Stimulated activated naive B cell treated with anti-CD40 and anti-IgM and Interleukin-4, amounts not matched to agents 10 μg/mL and 1 μg/mL and 100 μg/mL, for 72 hours (primary cell): ENCODE results near the gene MYO19.
"Not testable (repeated sequence)": the region's sequence is repeated elsewhere in the genome, so short reads cannot be mapped to it uniquely, and the experiment has no call there.

Source experiments
- ATAC-seq, 2 donors: fragments of 150-1000 bp; cut with Tn5 transposase; replicated peaks; 2 replicates each; pipeline ENCODE4 v1.10.0; 2021; ENCODE audit warnings: moderate library complexity in 1 of 2
- DNase-seq: peaks from one replicate; pipeline ENCODE4 v3.0.0; 2021
- H3K27ac Mint-ChIP-seq: one replicate; pipeline ENCODE4 v1.8.0; 2022; ENCODE audit warnings: mild to moderate bottlenecking, mixed read lengths
- H3K27me3 Mint-ChIP-seq, 2 donors: one replicate each; pipeline ENCODE4 v1.8.0; 2022; ENCODE audit warnings: mixed read lengths in 2 of 2
- H3K36me3 Mint-ChIP-seq, 2 donors: one replicate each; pipeline ENCODE4 v1.8.0; 2022; ENCODE audit warnings: mixed read lengths in 2 of 2, mild to moderate bottlenecking in 1 of 2
- H3K4me1 Mint-ChIP-seq, 2 donors: one replicate each; pipeline ENCODE4 v1.8.0; 2022; ENCODE audit warnings: mixed read lengths in 2 of 2, mild to moderate bottlenecking in 1 of 2
- H3K4me3 Mint-ChIP-seq, 2 donors: one replicate each; pipeline ENCODE4 v1.8.0; 2022; ENCODE audit warnings: mild to moderate bottlenecking in 2 of 2, mixed read lengths in 2 of 2, moderate library complexity in 1 of 2
- H3K9me3 Mint-ChIP-seq, 2 donors: one replicate each; pipeline ENCODE4 v1.8.0; 2022; ENCODE audit warnings: mixed read lengths in 2 of 2, mild to moderate bottlenecking in 1 of 2

MYO19 gene

GRCh38 chr17:36515837-36516236, 18.8 kb downstream of the MYO19 start:
- H3K4me3 Mint-ChIP-seq = no peak overlapping the region
- peaks cover 50 to 82% of the 10 kb centered on the region in 2 donors for H3K36me3 Mint-ChIP-seq
- H3K27me3 Mint-ChIP-seq = no peaks in the 10 kb centered on the region
- no peaks in the 10 kb centered on the region for H3K9me3 Mint-ChIP-seq
- ATAC-seq (no peak), DNase-seq (no peak)
- H3K27ac Mint-ChIP-seq = no peak overlapping the region
- peaks cover 7 to 16% of the 10 kb centered on the region in 2 donors for H3K4me1 Mint-ChIP-seq

GRCh38 chr17:36514856-36515255, 19.8 kb downstream of the MYO19 start:
- no peak overlapping the region for H3K27ac Mint-ChIP-seq

GRCh38 chr17:36512641-36513040, 22.0 kb downstream of the MYO19 start:
- Mint-ChIP-seq H3K27me3 (no peaks in the 10 kb centered on the region), H3K36me3 (peaks cover 54 to 91% of the 10 kb centered on the region in 2 donors), H3K4me1 (peaks cover 0 to 3% of the 10 kb centered on the region in 2 donors), H3K4me3 (no peak overlapping the region), H3K9me3 (no peaks in the 10 kb centered on the region), H3K27ac (peak overlapping the region; percentile 42)
- ATAC-seq (no peak), DNase-seq (no peak)

More at GRCh38 chr17:36514856-36515255, 19.8 kb downstream of the MYO19 start:
- no peak for ATAC-seq
- peaks cover 6 to 14% of the 10 kb centered on the region in 2 donors for H3K4me1 Mint-ChIP-seq
- no peaks in the 10 kb centered on the region for H3K27me3 Mint-ChIP-seq
- no peak overlapping the region for H3K4me3 Mint-ChIP-seq
- no peak for DNase-seq
- no peaks in the 10 kb centered on the region for H3K9me3 Mint-ChIP-seq
- H3K36me3 Mint-ChIP-seq = peaks cover 49 to 82% of the 10 kb centered on the region in 2 donors

GRCh38 chr17:36511216-36511615, 23.5 kb downstream of the MYO19 start:
- H3K4me1 Mint-ChIP-seq = peaks cover 0 to 3% of the 10 kb centered on the region in 2 donors
- no peaks in the 10 kb centered on the region for H3K9me3 Mint-ChIP-seq
- H3K36me3 Mint-ChIP-seq = peaks cover 66 to 95% of the 10 kb centered on the region in 2 donors
- no peak overlapping the region for H3K27ac Mint-ChIP-seq
- DNase-seq (no peak), ATAC-seq (no peak)
- no peak overlapping the region for H3K4me3 Mint-ChIP-seq
- no peaks in the 10 kb centered on the region for H3K27me3 Mint-ChIP-seq

GRCh38 chr17:36510636-36511035, 24.0 kb downstream of the MYO19 start:
- peaks cover 66 to 96% of the 10 kb centered on the region in 2 donors for H3K36me3 Mint-ChIP-seq

GRCh38 chr17:36509272-36509985, 25.2 kb downstream of the MYO19 start:
- Mint-ChIP-seq H3K27ac (no peak overlapping the region), H3K27me3 (no peaks in the 10 kb centered on the region), H3K4me3 (no peak overlapping the region), H3K9me3 (no peaks in the 10 kb centered on the region), H3K4me1 (peaks cover 0 to 2% of the 10 kb centered on the region in 2 donors), H3K36me3 (peaks cover 62 to 92% of the 10 kb centered on the region in 2 donors)
- no peak for ATAC-seq
- DNase-seq = no peak

More at GRCh38 chr17:36510636-36511035, 24.0 kb downstream of the MYO19 start:
- H3K4me3 Mint-ChIP-seq = no peak overlapping the region
- no peaks in the 10 kb centered on the region for H3K27me3 Mint-ChIP-seq
- H3K9me3 Mint-ChIP-seq = no peaks in the 10 kb centered on the region
- peaks cover 0 to 3% of the 10 kb centered on the region in 2 donors for H3K4me1 Mint-ChIP-seq
- no peak for DNase-seq
- H3K27ac Mint-ChIP-seq = no peak overlapping the region
- ATAC-seq = no peak

GRCh38 chr17:36508439-36508838, 26.2 kb downstream of the MYO19 start:
- not testable (repeated sequence) for H3K27me3 Mint-ChIP-seq, ATAC-seq, H3K4me3 Mint-ChIP-seq, DNase-seq, H3K9me3 Mint-ChIP-seq, H3K4me1 Mint-ChIP-seq, H3K27ac Mint-ChIP-seq
- peaks cover 68 to 93% of the 10 kb centered on the region in 2 donors for H3K36me3 Mint-ChIP-seq

GRCh38 chr17:36507266-36507665, 27.4 kb downstream of the MYO19 start:
- ATAC-seq = no peak
- Mint-ChIP-seq H3K4me1 (peaks cover 0 to 2% of the 10 kb centered on the region in 2 donors), H3K9me3 (no peaks in the 10 kb centered on the region), H3K4me3 (no peak overlapping the region), H3K36me3 (peaks cover 66 to 91% of the 10 kb centered on the region in 2 donors), H3K27ac (no peak overlapping the region), H3K27me3 (no peaks in the 10 kb centered on the region)
- DNase-seq = no peak

- H3K4me3 Mint-ChIP-seq = no peak overlapping the region
- H3K9me3 Mint-ChIP-seq = no peaks in the 10 kb centered on the region
- H3K27me3 Mint-ChIP-seq = no peaks in the 10 kb centered on the region
- H3K36me3 Mint-ChIP-seq = peaks cover 66 to 89% of the 10 kb centered on the region in 2 donors
- DNase-seq (no peak), ATAC-seq (no peak)
- H3K27ac Mint-ChIP-seq = no peak overlapping the region
- H3K4me1 Mint-ChIP-seq = peaks cover 0 to 2% of the 10 kb centered on the region in 2 donors
Observed at GRCh38 chr17:36506831-36507230, 27.8 kb downstream of the MYO19 start.

GRCh38 chr17:36506249-36506826, 28.3 kb downstream of the MYO19 start:
- Mint-ChIP-seq H3K27me3 (no peaks in the 10 kb centered on the region), H3K4me3 (no peak overlapping the region), H3K36me3 (peaks cover 62 to 87% of the 10 kb centered on the region in 2 donors), H3K9me3 (no peaks in the 10 kb centered on the region), H3K4me1 (peaks cover 0 to 2% of the 10 kb centered on the region in 2 donors), H3K27ac (no peak overlapping the region)
- ATAC-seq (no peak), DNase-seq (no peak)

GRCh38 chr17:36505171-36505570, 29.5 kb downstream of the MYO19 start:
- Mint-ChIP-seq H3K36me3 (peaks cover 60 to 86% of the 10 kb centered on the region in 2 donors), H3K9me3 (no peaks in the 10 kb centered on the region), H3K27me3 (no peaks in the 10 kb centered on the region), H3K4me3 (no peak overlapping the region), H3K4me1 (peaks cover 0 to 2% of the 10 kb centered on the region in 2 donors), H3K27ac (no peak overlapping the region)
- DNase-seq (no peak), ATAC-seq (no peak)

GRCh38 chr17:36504156-36504545, 30.5 kb downstream of the MYO19 start:
- Mint-ChIP-seq H3K27ac (peak overlapping the region; percentile 54), H3K4me1 (peaks cover 0 to under 1% of the 10 kb centered on the region in 2 donors), H3K27me3 (no peaks in the 10 kb centered on the region), H3K9me3 (no peaks in the 10 kb centered on the region), H3K36me3 (peaks cover 51 to 78% of the 10 kb centered on the region in 2 donors), H3K4me3 (no peak overlapping the region)
- ATAC-seq = no peak
- DNase-seq = no peak

- H3K27ac Mint-ChIP-seq = peak overlapping the region; percentile 45
- H3K27me3 Mint-ChIP-seq = no peaks in the 10 kb centered on the region
- no peaks in the 10 kb centered on the region for H3K9me3 Mint-ChIP-seq
- no peak overlapping the region for H3K4me3 Mint-ChIP-seq
- no peak for DNase-seq
- no peaks in the 10 kb centered on the region for H3K4me1 Mint-ChIP-seq
- ATAC-seq = no peak
- peaks cover 51 to 76% of the 10 kb centered on the region in 2 donors for H3K36me3 Mint-ChIP-seq
Observed at GRCh38 chr17:36503456-36504155, 31.1 kb downstream of the MYO19 start.

- Mint-ChIP-seq H3K9me3 (no peaks in the 10 kb centered on the region), H3K4me1 (no peaks in the 10 kb centered on the region), H3K27me3 (no peaks in the 10 kb centered on the region), H3K27ac (no peak overlapping the region), H3K36me3 (peaks cover 49 to 74% of the 10 kb centered on the region in 2 donors), H3K4me3 (no peak overlapping the region)
- DNase-seq (no peak), ATAC-seq (no peak)
Observed at GRCh38 chr17:36501963-36502362, 32.7 kb downstream of the MYO19 start.
